ENCODE results near the gene ISM2. TPM values are rescaled to one million over a fixed set of nuclear protein-coding genes. Genes with fewer than 3 reads are reported as not detected.

Gene ISM2
- total RNA-seq, 1 experiment from 2014 or later: not detected

DNA sequence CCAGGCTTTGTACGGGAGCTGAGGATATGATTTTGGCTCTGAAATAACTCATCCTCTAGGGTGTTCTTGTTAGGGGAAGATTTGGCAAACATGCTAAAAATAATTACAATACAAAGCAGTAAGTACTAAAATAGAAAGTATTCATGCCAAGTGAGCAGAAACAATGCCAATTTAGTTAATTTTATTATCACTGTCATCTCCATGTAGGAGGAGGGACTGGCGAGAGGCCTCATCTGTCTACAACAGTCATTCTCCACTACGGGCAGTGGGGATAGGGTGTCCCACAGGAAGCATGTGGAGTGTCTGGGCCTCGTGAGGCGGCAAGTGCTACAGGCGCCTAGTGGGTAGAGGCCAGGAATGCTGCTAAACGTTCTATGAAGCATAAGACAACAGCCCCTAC lies 3.3 kb downstream of the ISM2 start:
- intact Hi-C loops (cut with micrococcal nuclease): no loop called here
- Histone ChIP-seq H3K27ac (ENCODE audit: low read depth, low read length) (no peak overlapping the region), H3K36me3 (ENCODE audit: control insufficient read depth in 1 of 2, insufficient read depth in 2 of 2, low read length in 2 of 2) (no peaks in the 10 kb centered on the region), H4K20me1 (ENCODE audit: insufficient read depth) (no peaks in the 10 kb centered on the region), H3K9me2 (ENCODE audit: insufficient read depth) (no peaks in the 10 kb centered on the region), H3K9me3 (ENCODE audit: control insufficient read depth in 1 of 2, insufficient read depth in 1 of 2, low read depth in 1 of 2, low read length in 2 of 2) (no peaks in the 10 kb centered on the region), H3K4me1 (ENCODE audit: control insufficient read depth in 1 of 2, insufficient read depth in 2 of 2, low read length in 2 of 2) (no peaks in the 10 kb centered on the region), H3K9ac (ENCODE audit: low read length) (no peak overlapping the region), H3K27me3 (ENCODE audit: insufficient read depth, low read length) (no peaks in the 10 kb centered on the region), H3K4me2 (ENCODE audit: low read length) (no peak overlapping the region), H3K79me2 (ENCODE audit: insufficient read depth, low read length) (no peaks in the 10 kb centered on the region), H3K4me3 (replicated peaks in 1 of 2; ENCODE audit: low read depth in 1 of 2, low read length in 2 of 2) (no peak overlapping the region), H2AFZ (ENCODE audit: low read depth, low read length, poor library complexity, severe bottlenecking) (no peak overlapping the region)
- ATAC-seq (no peak), DNase-seq (ENCODE audit: low read depth, low spot score) (no peak)
- TF ChIP-seq CTCF (IDR thresholded peaks at IDR 0.05 in 2 of 3, conservative IDR thresholded peaks at IDR 0.05 in 1 of 3; ENCODE audit: borderline replicate concordance in 1 of 3, insufficient read depth in 1 of 3, low read depth in 2 of 3, low read length in 2 of 3) (no peak), YY1 (IDR thresholded peaks at IDR 0.05; ENCODE audit: extremely low read depth, insufficient replicate concordance, low read depth, low read length) (no peak), ZNF274 (IDR thresholded peaks at IDR 0.05; ENCODE audit: low read depth, low read length) (no peak)
- CTCF ChIA-PET: no interaction called here
- no TSS peak for BruUV-seq (replicated peaks)
- POLR2A ChIA-PET: no interaction called here
- RAD21 ChIA-PET (ENCODE audit: low non-redundant PET in 1 of 2, low total read pairs in 2 of 2, uncharacterized antibody in 2 of 2, unreplicated experiment in 2 of 2): no interaction called here

DNA sequence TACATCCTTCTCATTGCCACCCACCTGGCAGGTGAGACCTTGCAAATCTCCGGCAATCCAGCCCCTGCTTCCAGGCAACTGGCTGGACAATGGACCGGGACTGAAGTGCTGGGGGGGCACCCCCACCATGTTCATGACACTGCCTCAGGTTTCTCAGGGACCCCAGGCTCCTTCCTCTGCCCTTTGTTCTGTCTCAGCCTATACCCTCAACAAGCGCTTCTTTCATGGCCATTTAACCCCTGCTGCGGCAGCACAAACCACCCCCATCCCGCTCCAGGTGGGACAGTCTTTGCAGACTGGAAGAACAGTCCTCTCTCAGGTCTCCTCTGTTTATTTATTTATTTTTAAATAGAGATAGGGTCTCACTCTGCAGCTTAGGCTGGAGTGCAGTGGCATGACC lies 7.6 kb downstream of the ISM2 start:
- H3K9ac ChIP-seq (ENCODE audit: low read length): no peak overlapping the region
- no peaks in the 10 kb centered on the region for H3K9me2 ChIP-seq (ENCODE audit: insufficient read depth)
- TF ChIP-seq, protein P1, sequence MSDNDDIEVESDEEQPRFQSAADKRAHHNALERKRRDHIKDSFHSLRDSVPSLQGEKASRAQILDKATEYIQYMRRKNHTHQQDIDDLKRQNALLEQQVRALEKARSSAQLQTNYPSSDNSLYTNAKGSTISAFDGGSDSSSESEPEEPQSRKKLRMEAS (IDR thresholded peaks at IDR 0.05): no peak
- TF ChIP-seq POLR2A (IDR thresholded peaks at IDR 0.05; ENCODE audit: borderline replicate concordance, extremely low read depth, insufficient read depth, insufficient read length) (no peak), ELF1 (IDR thresholded peaks at IDR 0.05; ENCODE audit: borderline replicate concordance, low read depth) (no peak), SP1 (IDR thresholded peaks at IDR 0.05; ENCODE audit: low read depth) (no peak)
- H3K4me2 ChIP-seq (ENCODE audit: low read length): no peak overlapping the region
- POLR2A ChIA-PET: no interaction called here
- no peak overlapping the region for H2AFZ ChIP-seq (ENCODE audit: low read depth, low read length, poor library complexity, severe bottlenecking)
- H3K79me2 ChIP-seq (ENCODE audit: insufficient read depth, low read length): no peaks in the 10 kb centered on the region
- H3K27ac ChIP-seq (ENCODE audit: low read depth, low read length): no peak overlapping the region
- BruUV-seq (replicated peaks): no TSS peak
- no peaks in the 10 kb centered on the region for H3K36me3 ChIP-seq (ENCODE audit: control insufficient read depth in 1 of 2, insufficient read depth in 2 of 2, low read length in 2 of 2)
- no peak for ATAC-seq
- H3K27me3 ChIP-seq (ENCODE audit: insufficient read depth, low read length): no peaks in the 10 kb centered on the region
- H3K9me3 ChIP-seq (ENCODE audit: control insufficient read depth in 1 of 2, insufficient read depth in 1 of 2, low read depth in 1 of 2, low read length in 2 of 2): no peaks in the 10 kb centered on the region
- RAD21 ChIA-PET (ENCODE audit: low non-redundant PET in 1 of 2, low total read pairs in 2 of 2, uncharacterized antibody in 2 of 2, unreplicated experiment in 2 of 2): no interaction called here
- intact Hi-C loops (cut with micrococcal nuclease): no loop called here
- CTCF ChIA-PET: no interaction called here
- H3K4me1 ChIP-seq (ENCODE audit: control insufficient read depth in 1 of 2, insufficient read depth in 2 of 2, low read length in 2 of 2): no peaks in the 10 kb centered on the region
- H4K20me1 ChIP-seq (ENCODE audit: insufficient read depth): no peaks in the 10 kb centered on the region
- H3K4me3 ChIP-seq (replicated peaks in 1 of 2; ENCODE audit: low read depth in 1 of 2, low read length in 2 of 2): no peak overlapping the region
- DNase-seq (ENCODE audit: low read depth, low spot score): no peak

Data from HCT116 (cell line).